Middle frontal gyrus (tissue), 1 donor: ENCODE data around the gene CD48.
"Not testable (repeated sequence)": the region's sequence is repeated elsewhere in the genome, so short reads cannot be mapped to it uniquely, and the experiment has no call there.

Source experiments
- DNase-seq: peaks from one replicate; pipeline ENCODE4 v3.0.0-alpha.2; 2015; ENCODE audit warnings: low spot score; ENCODE audit errors: extremely low spot score

Gene CD48

DNA sequence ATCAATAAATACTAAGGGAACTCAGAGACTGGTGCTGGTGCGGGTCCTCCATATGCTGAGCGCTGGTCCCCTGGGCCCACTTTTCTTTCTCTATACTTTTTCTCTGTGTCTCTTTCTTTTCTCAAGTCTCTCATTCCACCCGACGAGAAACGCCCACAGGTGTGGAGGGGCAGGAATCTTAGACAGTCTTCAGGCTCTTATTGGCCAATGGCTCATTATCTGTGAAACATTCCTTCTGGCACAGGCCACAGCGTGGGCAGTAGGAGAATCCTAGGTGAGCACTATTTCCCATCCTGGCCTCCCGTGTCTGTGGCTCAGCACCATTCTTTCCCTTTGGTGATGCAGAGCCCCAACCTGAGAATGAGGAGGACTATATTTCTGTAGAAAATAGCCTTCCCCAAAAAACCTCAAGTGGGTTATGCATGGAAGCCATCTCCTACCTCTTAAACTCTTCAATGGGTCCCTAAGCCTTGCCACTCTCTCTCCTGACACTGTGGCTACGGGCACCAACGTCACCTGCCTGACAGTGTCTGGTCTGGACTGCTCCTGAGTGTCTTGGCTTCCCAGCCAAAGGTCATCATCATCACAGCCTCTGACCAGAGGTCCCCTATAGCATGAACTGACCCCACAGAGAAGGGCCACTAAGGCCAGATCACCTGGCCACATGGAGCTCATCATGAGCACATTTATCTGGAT is 58.5 kb downstream of the CD48 start:
- no peak for DNase-seq

DNA sequence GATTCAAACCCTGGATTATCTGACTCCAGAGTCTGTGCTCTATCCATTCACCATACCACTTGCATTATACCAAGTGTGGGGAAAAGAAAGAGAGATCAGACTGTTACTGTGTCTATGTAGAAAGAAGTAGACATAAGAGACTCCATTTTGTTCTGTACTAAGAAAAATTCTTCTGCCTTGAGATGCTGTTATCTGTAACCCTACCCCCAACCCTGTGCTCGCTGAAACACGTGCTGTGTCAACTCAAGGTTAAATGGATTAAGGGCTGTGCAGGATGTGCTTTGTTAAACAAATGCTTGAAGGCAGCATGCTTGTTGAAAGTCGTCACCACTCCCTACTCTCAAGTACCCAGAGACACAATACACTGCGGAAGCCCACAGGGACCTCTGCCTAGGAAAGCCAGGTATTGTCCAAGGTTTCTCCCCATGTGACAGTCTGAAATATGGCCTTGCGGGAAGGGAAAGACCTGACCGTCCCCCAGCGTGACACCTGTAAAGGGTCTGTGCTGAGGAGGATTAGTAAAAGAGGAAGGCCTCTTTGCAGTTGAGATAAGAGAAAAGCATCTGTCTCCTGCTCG is 59.5 kb downstream of the CD48 start:
- not testable (repeated sequence) for DNase-seq

DNA sequence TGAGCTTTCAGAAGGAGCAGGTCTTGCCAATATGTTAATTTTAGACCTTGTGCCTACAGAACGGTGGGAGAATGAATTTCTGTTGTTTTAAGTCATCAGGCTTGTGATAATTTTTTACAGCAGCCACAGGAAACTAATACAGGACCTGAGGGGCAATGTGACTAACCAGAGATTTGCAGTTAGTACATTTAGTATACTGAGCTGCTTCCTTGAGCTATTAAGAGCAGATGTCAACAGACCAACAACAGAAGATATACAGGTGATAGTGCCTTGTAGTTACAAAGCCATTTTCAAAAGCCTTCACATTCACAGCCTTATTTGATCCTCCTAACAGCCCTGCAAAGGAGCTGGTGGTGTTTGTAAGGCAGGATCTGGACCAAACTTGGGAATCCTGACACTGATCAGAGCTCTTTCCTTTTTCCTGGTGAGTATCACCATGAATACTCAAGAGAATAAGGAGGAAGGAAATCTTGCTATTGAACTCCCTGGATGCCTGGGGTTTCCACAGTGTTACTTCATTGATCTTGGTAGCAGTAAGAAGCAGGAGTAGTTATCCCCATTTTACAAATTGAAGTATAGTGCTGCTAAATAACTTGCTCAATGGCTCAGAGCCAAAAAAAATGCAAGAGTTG is 60.1 kb downstream of the CD48 start:
- DNase-seq = no peak

DNA sequence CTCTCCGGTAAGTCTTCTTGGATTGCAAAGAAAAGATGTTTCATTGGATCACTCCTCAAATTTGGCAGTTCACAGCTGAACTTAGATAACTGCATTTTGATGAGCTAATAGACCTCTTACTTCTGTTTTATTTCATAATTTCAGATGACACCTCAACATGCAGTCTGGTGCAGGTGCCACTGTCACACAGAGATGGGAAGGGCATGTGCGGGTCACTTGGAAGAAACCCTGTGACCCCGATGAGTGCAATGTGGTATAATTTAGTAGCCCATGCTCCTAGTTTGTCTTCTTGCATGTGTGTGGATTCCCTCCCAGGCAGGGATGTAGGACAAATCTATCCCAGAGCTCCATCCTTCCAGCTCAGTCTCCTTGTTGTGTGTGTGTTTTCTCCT is 64.3 kb downstream of the CD48 start:
- no peak for DNase-seq

DNA sequence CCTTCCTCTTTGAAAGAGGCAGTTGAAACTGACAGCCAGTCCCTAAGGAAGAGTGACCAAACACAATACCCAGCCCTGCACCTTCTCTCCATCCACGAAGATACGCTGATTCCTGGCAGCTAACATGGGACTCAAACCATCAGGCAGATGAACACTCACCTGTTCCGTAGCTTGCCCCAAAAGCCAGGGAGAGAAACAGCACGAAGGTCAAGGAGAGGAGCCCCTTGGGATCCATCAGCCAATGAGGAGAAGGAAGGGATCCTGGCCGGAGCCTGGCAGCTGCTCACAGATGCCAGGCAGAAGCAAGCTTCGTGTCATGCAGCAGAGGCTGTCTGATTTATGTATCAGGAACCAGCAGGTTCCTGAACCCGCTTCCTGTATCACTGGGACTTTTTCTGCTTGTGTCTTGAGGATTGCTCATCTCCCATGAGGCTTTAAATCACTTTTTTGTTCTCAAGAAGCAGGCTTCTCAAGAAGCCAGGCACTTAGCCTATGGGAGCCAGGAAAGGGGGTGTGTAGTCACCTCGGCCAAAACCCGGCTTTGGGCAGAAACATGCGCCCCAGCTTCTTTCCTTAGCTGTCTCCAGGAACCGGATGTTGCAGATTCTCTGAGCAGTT is 64.8 kb downstream of the CD48 start, which contains the start of gene SLAMF1:
Gene SLAMF1 (minus strand): TSS at position 334 of the 618 bp plus-strand sequence. CDS start 99 bp downstream, at position 235.
- no peak for DNase-seq

DNA sequence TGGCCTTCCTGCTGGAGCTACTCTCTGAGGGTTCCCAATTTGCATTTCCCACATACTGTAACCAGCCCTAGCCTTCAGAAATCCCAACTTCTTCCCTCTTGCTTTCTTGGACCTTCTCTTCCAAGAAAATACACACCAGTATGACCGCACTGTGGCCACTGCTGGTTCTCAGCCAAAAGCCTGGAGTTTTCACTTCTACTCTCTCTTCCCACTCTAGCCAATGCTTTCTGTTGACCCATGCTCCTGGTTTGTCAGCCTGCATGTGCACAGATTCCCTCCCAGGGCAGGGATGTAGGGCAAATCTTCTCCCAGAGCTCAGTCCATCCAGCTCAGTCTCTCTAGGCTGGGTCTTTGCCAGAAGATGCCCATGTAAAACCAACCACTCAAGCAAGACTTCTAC is 65.4 kb downstream of the CD48 start:
- no peak for DNase-seq

DNA sequence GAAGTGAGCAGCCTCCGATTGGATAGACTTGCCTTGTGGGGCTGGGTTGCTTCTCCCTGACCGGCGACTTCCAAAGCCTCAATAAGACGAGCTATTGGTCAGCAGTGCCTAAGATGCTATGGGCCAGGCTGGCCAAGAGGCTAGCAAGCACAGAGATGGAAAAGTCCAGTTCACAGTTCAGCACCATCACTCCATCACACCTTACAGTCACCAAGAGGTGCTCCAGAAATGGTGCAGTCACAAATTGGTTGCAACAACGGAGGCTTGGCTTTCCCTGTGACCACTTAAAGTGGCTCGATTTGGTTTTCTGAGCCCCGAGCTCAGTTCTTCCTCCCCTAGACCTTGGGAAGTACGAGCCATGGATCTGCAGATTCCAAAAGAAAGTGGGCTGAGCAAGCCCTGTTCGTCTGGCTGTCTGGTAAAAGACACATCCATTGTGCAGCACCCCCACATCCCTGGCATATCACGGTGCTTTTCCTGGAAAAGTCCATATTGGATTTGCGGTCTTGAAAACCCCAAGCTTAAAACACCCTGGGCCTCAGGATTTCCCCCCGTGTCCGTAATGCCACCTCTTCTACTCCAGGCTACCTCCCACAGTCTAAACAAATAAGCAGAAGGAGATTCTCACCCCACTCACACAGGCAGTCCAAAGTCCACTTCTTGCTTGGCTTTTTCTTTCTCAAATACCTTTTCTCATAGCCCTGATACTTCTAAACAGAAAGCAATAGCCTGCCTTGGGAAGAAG is 66.1 kb downstream of the CD48 start:
- no peak for DNase-seq

DNA sequence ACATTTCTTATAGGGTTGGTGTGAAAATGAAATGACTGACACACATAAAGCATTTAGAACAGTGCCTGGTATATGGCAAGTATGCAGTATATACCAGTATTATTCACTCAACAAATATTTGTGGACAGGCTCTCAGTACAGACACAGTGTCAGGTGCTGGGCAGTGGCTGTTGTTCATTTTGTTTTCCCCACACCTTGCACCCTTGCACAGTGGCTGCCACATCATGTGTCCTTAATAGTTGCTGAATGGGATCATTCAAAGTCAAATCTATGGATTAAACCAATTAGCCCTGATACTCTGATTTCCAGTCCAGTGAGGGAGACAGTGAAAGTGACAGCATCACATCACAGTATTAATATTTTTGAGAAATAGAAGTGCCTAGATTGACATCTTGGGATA is 67.2 kb downstream of the CD48 start:
- DNase-seq = no peak

DNA sequence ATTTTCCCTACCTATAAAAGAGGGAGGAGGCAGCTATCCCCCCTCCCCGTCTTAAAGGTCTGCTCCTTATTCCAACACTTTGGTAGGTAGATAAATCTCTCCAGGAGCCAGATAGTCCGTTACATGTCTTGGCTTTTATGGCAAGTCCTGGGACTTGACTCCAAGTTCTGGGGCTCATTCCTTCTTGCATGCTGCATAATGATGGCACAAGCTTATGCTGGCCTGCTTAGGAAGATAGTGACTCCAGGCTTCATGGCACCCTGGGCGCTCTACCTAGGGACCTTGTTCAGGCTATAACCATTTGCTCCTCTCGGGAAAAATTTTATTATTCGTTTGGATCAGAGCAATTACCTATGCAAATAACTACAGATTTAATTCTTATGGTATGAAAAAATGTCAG is 68.5 kb downstream of the CD48 start:
- DNase-seq = no peak

DNA sequence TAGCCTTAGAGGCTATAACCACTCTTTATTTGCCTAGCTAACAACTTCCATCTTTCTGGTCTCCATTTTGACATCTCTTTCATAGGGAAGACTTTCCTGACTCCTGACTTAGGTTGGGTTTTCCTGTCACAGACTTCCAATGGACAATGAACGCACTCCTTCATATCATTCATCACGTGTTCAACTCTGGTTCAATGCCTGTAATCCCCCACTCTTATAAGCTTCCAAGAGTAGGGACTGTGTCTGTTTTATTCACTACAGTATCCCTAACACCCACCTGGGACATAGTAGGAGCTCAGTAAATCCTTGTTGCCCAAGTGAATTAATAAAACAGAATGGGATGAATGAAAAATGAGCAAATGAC is 69.4 kb downstream of the CD48 start:
- no peak for DNase-seq

DNA sequence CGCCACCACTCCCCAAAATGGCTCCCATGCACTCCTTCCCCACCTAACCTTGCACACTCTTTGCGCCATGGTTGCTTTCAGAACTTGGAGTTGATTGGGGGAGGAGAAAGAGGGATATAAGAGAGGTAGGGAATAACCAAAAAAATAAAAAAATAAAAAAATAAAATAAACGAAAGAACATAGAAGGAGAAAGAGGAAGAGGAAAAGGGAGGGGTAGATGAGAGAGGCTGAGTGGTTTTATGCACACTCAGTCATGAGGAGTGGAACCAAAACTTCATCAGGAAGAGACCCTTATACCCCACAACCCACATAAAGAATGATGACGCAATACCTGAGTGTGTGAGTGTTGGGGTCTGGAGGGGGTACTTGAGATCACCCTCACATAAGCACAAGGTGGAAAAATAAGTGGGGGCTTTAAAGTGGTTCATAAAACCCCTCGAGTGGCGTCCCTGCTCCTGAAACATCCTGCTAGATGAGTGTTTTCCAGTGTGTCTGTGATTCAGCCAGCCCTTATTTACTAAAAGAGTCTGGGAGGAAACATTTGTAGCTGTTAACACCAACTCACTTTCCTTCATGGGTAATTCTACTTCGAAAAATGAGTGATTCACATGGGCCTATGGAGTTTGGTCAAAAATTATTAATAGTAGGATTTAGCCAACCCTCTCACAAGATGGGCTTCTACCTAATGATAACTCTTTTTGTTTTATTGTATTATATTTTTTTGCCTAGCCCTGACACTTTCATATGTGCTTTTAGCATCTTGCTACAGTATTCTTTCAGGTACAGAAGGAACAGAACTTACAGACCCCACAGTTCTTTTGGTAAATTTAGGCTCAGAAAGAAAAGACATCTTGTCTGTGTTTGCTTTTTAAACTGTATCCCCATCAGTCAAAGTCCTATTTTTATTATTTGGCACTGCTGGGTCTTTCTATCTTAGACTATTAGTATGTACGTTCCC is 70.0 kb downstream of the CD48 start:
- DNase-seq = no peak

DNA sequence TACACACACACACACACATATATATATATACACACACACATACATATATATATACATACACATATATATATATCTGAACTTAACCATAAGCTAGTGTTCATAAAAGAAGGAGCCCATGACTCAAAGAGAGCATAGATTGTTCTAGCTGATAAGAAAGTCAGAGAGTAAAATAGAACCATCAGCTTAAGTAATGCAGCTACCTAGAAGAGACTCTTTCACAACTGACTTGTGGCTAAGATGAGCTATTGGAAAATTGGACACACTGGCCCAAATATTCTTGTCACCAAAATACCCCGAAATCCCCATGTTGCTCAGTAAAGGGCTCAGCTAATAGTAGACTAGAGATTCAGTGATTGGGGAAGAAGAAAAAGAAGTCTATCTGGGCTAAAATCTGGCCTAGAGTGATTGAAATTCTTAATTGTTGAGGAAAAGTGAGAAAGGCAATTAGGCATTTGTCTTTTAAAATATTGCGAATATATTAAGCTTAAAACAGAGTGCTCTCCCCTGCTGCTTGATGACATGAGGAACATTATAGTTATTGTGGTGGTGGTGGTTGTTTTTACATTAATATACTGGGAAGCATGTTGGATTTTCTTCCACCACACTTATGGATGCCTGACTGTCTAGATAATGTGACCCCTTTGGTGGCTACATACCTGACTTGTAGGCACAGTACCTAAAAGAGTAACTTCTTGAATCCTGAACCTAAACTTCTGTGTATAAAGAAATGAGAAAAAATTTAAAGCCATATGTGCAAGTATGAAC is 71.1 kb downstream of the CD48 start:
- no peak for DNase-seq

DNA sequence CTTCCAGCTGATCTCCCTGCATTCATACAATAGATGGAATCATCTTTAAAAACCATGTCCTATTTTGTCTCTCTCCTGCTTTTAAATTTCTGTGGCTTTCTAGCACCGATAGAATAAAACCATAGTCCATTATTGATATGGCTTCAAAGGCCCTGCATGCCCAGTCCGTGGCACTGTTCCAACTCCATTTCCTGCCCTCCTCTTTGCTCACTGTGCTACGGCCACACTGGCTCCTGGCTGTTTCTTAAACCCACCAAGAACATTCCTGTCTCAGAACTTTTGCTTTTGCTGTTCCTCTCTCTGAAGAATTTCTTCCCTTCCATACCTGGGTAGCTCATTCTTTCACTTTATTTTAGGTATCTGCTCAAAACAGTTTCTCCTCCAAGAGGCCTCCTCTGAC is 72.0 kb downstream of the CD48 start:
- no peak for DNase-seq

DNA sequence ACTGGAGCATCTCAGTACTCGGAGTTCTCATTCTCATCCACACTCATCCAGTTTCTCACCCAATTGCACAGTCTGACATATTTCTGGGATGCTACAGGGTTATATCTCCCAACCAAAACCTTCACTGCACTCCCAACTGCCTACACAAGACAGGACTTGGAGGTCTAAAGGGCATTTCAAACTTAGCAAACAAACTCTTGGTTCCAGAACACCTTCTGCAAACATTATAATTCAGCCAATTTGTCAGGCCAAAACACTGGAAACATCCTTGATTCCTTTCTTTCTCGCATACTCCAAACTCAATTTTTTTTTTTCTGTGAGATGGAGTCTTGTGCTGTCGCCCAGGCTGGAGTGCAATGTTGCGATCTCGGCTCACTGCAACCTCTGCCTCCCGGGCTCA is 72.7 kb downstream of the CD48 start:
- no peak for DNase-seq

DNA sequence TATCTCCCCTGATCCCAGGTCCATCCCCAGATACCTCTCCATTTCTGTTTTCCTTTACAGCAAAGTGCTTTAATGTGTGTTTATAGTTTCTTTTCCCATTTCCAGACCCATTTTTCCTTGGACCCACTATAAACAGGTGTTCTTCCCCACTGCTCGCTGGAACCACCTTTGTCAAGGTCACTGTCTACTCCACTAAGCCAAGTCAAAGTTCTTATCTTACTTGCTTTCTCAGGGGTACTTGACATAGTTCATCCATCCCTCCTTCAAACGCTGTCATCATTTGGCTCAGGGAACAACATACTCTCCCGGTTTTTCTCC is 73.1 kb downstream of the CD48 start:
- DNase-seq = no peak

DNA sequence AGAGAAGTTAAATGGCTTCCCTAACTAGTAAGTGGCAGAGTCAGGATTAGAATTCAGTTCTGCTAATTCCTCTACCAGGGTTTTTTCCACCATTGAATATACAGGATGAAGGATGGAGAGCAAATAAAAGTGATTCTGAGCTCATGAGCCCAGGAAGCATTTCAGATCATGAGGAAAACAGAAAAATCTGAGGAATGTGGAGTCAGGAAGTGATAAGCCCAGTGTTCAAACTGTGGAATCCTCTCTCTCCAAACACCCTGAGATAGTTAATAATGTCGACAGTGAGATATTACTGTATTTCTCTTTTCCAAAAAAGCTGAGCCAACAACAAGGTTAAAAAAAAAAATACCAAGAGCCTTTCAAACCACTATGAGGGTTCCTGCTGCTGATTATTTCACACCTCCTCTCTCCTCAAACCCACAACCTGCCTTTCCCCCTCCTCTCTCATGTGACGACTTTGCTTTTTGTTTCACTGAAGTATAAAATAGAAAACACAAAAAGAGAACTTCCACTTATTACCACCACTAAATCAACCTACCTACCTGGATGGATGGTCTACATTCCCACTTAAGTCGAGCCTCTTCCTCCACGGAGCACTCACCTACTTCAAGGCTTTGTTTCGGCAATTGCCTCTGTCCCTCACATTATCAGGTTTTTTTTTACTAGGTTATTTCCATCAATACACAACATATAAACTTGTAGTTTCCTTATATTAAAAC is 73.6 kb downstream of the CD48 start:
- DNase-seq = no peak

DNA sequence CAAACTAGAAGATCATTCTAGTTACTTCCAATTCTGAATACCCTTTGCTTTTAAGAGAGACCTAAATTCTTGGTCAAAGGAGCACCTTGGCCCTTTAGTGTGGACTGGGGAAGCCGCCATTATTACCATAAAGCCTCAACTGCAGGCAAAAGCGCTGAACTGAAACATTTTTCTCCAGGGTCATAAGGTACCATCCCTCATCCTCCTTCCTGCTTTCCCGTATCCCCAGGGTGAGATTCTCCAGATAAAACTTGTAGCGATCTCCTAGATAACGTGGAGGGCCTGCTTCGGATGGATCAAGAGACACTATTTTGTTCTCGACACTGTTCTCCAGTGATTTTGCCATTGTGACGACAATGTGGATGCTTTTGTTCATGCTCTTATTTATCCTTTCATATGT is 74.6 kb downstream of the CD48 start:
- DNase-seq = no peak

DNA sequence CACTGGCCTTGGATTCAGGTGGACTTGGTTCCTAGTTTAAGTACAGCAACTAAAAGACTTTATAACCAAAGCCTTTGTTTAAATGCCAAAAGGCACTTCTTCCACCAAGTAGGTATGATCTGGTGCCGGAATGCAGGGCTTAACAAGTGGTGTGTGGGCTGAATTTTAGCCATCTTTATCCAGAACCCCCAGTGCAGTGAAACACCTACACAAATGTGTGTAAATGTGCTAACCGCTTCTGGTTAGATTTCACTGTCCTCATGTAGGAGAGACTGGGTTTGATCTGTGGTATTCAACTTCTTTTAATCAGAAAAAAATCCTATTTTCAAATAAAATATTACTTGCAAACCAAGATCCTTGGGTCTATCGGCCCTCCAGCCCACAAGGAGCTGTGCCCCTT is 75.1 kb downstream of the CD48 start:
- no peak for DNase-seq

DNA sequence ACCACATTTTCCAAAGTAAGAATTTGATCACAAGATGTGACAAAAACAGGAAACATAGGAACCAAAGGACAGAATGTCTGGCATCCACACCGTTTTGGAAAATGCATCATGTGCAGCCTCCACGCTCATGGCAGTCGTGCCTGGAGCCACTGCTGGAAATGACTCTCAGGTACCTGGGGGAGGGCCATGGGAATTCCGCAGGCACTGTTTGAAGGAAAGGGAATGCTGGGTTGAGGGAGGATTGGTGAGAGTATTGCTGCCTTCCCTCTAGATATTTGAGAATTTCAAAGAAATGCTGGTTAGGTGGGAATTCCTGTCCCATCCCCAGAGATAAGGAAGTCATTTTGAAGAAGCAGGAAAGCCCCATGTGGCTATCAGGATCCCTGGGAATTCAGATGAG is 75.5 kb downstream of the CD48 start:
- DNase-seq = no peak
